ENCODE data around the gene KLHL33.

The KLHL33 gene

DNA sequence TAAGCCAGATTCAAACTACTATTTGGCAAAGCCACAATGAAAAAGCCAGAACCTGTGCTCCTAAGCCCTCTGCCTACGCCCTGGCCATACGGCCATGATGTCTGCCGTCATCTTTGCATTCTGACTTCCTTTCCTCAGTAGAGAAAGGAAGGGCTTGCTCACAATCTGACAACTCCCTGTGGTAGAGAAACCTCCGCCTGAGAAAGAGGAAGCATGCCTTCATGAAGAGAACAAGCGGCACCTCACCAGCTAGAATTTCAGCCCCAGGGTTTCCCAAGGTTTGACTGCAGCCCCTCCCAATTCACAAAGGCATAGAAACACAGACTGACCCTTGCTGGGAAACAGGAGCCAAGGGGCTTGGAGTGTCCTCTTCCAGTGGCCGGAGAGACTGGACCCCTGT, 48.4 kb downstream of the KLHL33 start:
- DNase-seq = peak in 1 of 3 donors; percentile 57
- Histone ChIP-seq H3K4me1 (ENCODE audit: control extremely low read depth in 1 of 4, control insufficient read depth in 4 of 4, insufficient read depth in 4 of 4, low read length in 3 of 4) (peaks cover 0 to 8% (median 0%) of the 10 kb centered on the region in 4 experiments), H3K4me3 (ENCODE audit: control insufficient read depth in 1 of 7, extremely low read depth in 1 of 7, insufficient read depth in 4 of 7, low read depth in 2 of 7, low read length in 6 of 7) (no peak overlapping the region), H3K9me3 (ENCODE audit: control extremely low read depth in 1 of 5, control insufficient read depth in 4 of 5, insufficient read depth in 2 of 5, low read depth in 1 of 5, low read length in 4 of 5) (no peaks in the 10 kb centered on the region), H3K36me3 (ENCODE audit: control insufficient read depth in 4 of 4, insufficient read depth in 4 of 4, low read length in 3 of 4) (peaks cover 48 to 95% (median 67%) of the 10 kb centered on the region in 4 experiments), H3K27ac (ENCODE audit: insufficient read depth in 1 of 2, low read depth in 1 of 2, low read length in 2 of 2, poor library complexity in 1 of 2, severe bottlenecking in 2 of 2) (no peak overlapping the region), H3K27me3 (replicated peaks in 2 of 5; ENCODE audit: control insufficient read depth in 4 of 5, insufficient read depth in 5 of 5, low read length in 4 of 5) (no peaks in the 10 kb centered on the region)
- 67% methylated on average over 5 of the region's 6 CpGs for WGBS (ENCODE audit: insufficient coverage)
- POLR2A ChIA-PET = no interaction called here
- CTCF ChIA-PET = interaction anchor here (0.5 to 1.3 kb wide), 2 partner anchors 16 to 60 kb away, joined by 3 to 5 read pairs; no protein-coding TSS in a partner anchor

- no peak for DNase-seq
- Histone ChIP-seq H3K36me3 (ENCODE audit: control insufficient read depth in 4 of 4, insufficient read depth in 4 of 4, low read length in 3 of 4) (peaks cover 42 to 95% (median 71%) of the 10 kb centered on the region in 4 experiments), H3K9me3 (ENCODE audit: control extremely low read depth in 1 of 5, control insufficient read depth in 4 of 5, insufficient read depth in 2 of 5, low read depth in 1 of 5, low read length in 4 of 5) (no peaks in the 10 kb centered on the region), H3K27ac (ENCODE audit: insufficient read depth in 1 of 2, low read depth in 1 of 2, low read length in 2 of 2, poor library complexity in 1 of 2, severe bottlenecking in 2 of 2) (no peak overlapping the region), H3K4me1 (ENCODE audit: control extremely low read depth in 1 of 4, control insufficient read depth in 4 of 4, insufficient read depth in 4 of 4, low read length in 3 of 4) (peaks cover 0 to 8% (median 0%) of the 10 kb centered on the region in 4 experiments), H3K27me3 (replicated peaks in 2 of 5; ENCODE audit: control insufficient read depth in 4 of 5, insufficient read depth in 5 of 5, low read length in 4 of 5) (no peaks in the 10 kb centered on the region), H3K4me3 (ENCODE audit: control insufficient read depth in 1 of 7, extremely low read depth in 1 of 7, insufficient read depth in 4 of 7, low read depth in 2 of 7, low read length in 6 of 7) (no peak overlapping the region)
- WGBS (ENCODE audit: insufficient coverage) = 96% methylated on average over 15 of the region's 17 CpGs
- CTCF ChIA-PET = no interaction called here
- POLR2A ChIA-PET = no interaction called here
Measured at GRCh38 chr14:20386276-20386855, 49.6 kb downstream of the KLHL33 start.

DNA sequence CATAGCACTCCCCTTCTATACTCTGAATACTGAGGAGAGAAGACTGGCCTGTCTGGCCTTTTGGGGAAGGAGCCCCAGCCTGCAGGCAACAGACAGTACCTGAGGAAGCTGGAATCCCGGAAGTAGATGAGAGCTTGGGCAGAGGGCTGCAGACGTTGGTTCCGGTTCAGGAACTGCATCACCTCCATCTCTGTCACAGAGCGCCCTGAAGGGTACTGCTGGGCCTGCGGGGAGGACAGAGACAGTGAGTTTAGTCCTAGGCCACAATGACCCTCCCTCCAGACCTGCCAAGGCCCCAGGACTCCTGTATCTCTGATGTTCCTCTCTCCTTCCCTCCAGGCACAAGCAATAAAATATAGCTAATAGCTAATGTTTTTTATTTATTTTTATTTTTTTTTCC, 51.1 kb downstream of the KLHL33 start:
- no peaks in the 10 kb centered on the region for H3K9me3 ChIP-seq (ENCODE audit: control extremely low read depth in 1 of 5, control insufficient read depth in 4 of 5, insufficient read depth in 2 of 5, low read depth in 1 of 5, low read length in 4 of 5)
- ChIA-PET CTCF (interaction anchor here (0.8 to 1.5 kb wide), 5 partner anchors 10 to 70 kb away, joined by 3 to 6 read pairs (median 3); partner anchors contain the start of genes APEX1 and OSGEP), POLR2A (no interaction called here)
- H3K36me3 ChIP-seq (ENCODE audit: control insufficient read depth in 4 of 4, insufficient read depth in 4 of 4, low read length in 3 of 4) = peaks cover 38 to 95% (median 70%) of the 10 kb centered on the region in 4 experiments
- no peak for DNase-seq
- H3K27ac ChIP-seq (ENCODE audit: insufficient read depth in 1 of 2, low read depth in 1 of 2, low read length in 2 of 2, poor library complexity in 1 of 2, severe bottlenecking in 2 of 2) = no peak overlapping the region
- H3K4me3 ChIP-seq (ENCODE audit: control insufficient read depth in 1 of 7, extremely low read depth in 1 of 7, insufficient read depth in 4 of 7, low read depth in 2 of 7, low read length in 6 of 7) = no peak overlapping the region
- no peaks in the 10 kb centered on the region for H3K27me3 ChIP-seq (replicated peaks in 2 of 5; ENCODE audit: control insufficient read depth in 4 of 5, insufficient read depth in 5 of 5, low read length in 4 of 5)
- H3K4me1 ChIP-seq (ENCODE audit: control extremely low read depth in 1 of 4, control insufficient read depth in 4 of 4, insufficient read depth in 4 of 4, low read length in 3 of 4) = peaks cover 0 to 8% (median 0%) of the 10 kb centered on the region in 4 experiments
- 100% methylated on average over 1 of the region's 5 CpGs for WGBS (ENCODE audit: insufficient coverage)

- WGBS (ENCODE audit: insufficient coverage) = 78% methylated on average over 6 of the region's 7 CpGs
- H3K36me3 ChIP-seq (ENCODE audit: control insufficient read depth in 4 of 4, insufficient read depth in 4 of 4, low read length in 3 of 4) = peaks cover 36 to 95% (median 70%) of the 10 kb centered on the region in 4 experiments
- H3K27ac ChIP-seq (ENCODE audit: insufficient read depth in 1 of 2, low read depth in 1 of 2, low read length in 2 of 2, poor library complexity in 1 of 2, severe bottlenecking in 2 of 2) = no peak overlapping the region
- CTCF ChIA-PET = interaction anchor here (0.9 to 1.5 kb wide), 5 partner anchors 23 to 224 kb away, joined by 3 to 6 read pairs (median 3); partner anchors contain the start of genes APEX1 and OSGEP
- H3K27me3 ChIP-seq (replicated peaks in 2 of 5; ENCODE audit: control insufficient read depth in 4 of 5, insufficient read depth in 5 of 5, low read length in 4 of 5) = no peaks in the 10 kb centered on the region
- POLR2A ChIA-PET = no interaction called here
- H3K9me3 ChIP-seq (ENCODE audit: control extremely low read depth in 1 of 5, control insufficient read depth in 4 of 5, insufficient read depth in 2 of 5, low read depth in 1 of 5, low read length in 4 of 5) = no peaks in the 10 kb centered on the region
- no peak for DNase-seq
- H3K4me1 ChIP-seq (ENCODE audit: control extremely low read depth in 1 of 4, control insufficient read depth in 4 of 4, insufficient read depth in 4 of 4, low read length in 3 of 4) = peaks cover 0 to 8% (median 0%) of the 10 kb centered on the region in 4 experiments
- no peak overlapping the region for H3K4me3 ChIP-seq (ENCODE audit: control insufficient read depth in 1 of 7, extremely low read depth in 1 of 7, insufficient read depth in 4 of 7, low read depth in 2 of 7, low read length in 6 of 7)
Measured at GRCh38 chr14:20384321-20384720, 51.6 kb downstream of the KLHL33 start.

DNA sequence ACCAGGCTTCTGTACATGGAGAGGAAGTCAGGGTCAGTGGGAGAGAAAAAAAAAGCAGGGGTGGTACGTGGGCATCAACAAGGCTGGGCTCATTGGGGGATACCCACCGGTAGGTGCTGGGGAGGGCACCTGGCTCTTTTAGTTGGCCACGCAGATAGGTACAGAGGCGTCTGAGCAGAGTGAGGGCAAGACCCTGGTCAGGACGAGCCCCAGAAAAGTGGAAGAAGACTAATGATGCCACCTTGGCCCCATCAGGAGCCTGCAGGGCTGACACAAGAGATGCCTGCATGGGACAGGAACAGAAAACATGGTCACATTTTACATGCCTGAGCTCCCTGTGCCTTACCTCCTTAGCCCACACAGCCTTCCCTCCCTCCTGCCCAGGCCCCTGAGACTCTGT, 52.3 kb downstream of the KLHL33 start:
- CTCF ChIA-PET = interaction anchor here (1.4 kb wide), 2 partner anchors 32 to 225 kb away, joined by 3 to 6 read pairs; no protein-coding TSS in a partner anchor
- POLR2A ChIA-PET = no interaction called here

DNA sequence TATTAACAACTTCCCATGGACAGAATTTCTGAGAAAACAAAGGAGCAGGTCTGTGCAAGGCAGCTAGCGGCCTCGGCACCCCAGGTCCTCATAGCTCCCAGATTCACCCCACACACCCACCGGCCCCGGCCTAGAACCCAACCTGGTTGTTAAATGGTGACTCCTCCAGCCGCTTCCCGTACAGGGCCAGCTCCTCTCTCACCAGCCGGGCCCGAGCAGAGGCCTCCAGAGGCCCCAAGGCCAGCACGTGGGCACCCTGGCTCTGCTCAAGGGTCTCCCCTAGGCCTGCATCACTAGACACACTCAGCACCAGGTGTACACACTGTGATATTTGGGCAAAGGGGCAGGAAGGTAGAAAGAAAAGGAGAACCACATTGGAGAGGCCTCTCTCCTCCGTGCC, 52.9 kb downstream of the KLHL33 start:
- Histone ChIP-seq H3K4me3 (ENCODE audit: control insufficient read depth in 1 of 7, extremely low read depth in 1 of 7, insufficient read depth in 4 of 7, low read depth in 2 of 7, low read length in 6 of 7) (no peak overlapping the region), H3K4me1 (ENCODE audit: control extremely low read depth in 1 of 4, control insufficient read depth in 4 of 4, insufficient read depth in 4 of 4, low read length in 3 of 4) (peaks cover 0 to 6% (median 0%) of the 10 kb centered on the region in 4 experiments), H3K36me3 (ENCODE audit: control insufficient read depth in 4 of 4, insufficient read depth in 4 of 4, low read length in 3 of 4) (peaks cover 30 to 97% (median 72%) of the 10 kb centered on the region in 4 experiments), H3K9me3 (ENCODE audit: control extremely low read depth in 1 of 5, control insufficient read depth in 4 of 5, insufficient read depth in 2 of 5, low read depth in 1 of 5, low read length in 4 of 5) (no peaks in the 10 kb centered on the region), H3K27me3 (replicated peaks in 2 of 5; ENCODE audit: control insufficient read depth in 4 of 5, insufficient read depth in 5 of 5, low read length in 4 of 5) (no peaks in the 10 kb centered on the region), H3K27ac (ENCODE audit: insufficient read depth in 1 of 2, low read depth in 1 of 2, low read length in 2 of 2, poor library complexity in 1 of 2, severe bottlenecking in 2 of 2) (no peak overlapping the region)
- CTCF ChIA-PET = interaction anchor here (0.6 to 1.4 kb wide), 3 partner anchors 56 to 225 kb away, joined by 3 read pairs; no protein-coding TSS in a partner anchor
- DNase-seq = no peak
- POLR2A ChIA-PET = no interaction called here
- no CpG with 5 or more reads among the region's 10 CpGs for WGBS (ENCODE audit: insufficient coverage)

More for the DNA sequence above, 52.3 kb downstream of the KLHL33 start:
- Histone ChIP-seq H3K27ac (ENCODE audit: insufficient read depth in 1 of 2, low read depth in 1 of 2, low read length in 2 of 2, poor library complexity in 1 of 2, severe bottlenecking in 2 of 2) (no peak overlapping the region), H3K27me3 (replicated peaks in 2 of 5; ENCODE audit: control insufficient read depth in 4 of 5, insufficient read depth in 5 of 5, low read length in 4 of 5) (no peaks in the 10 kb centered on the region), H3K4me3 (ENCODE audit: control insufficient read depth in 1 of 7, extremely low read depth in 1 of 7, insufficient read depth in 4 of 7, low read depth in 2 of 7, low read length in 6 of 7) (no peak overlapping the region), H3K4me1 (ENCODE audit: control extremely low read depth in 1 of 4, control insufficient read depth in 4 of 4, insufficient read depth in 4 of 4, low read length in 3 of 4) (peaks cover 0 to 8% (median 0%) of the 10 kb centered on the region in 4 experiments), H3K9me3 (ENCODE audit: control extremely low read depth in 1 of 5, control insufficient read depth in 4 of 5, insufficient read depth in 2 of 5, low read depth in 1 of 5, low read length in 4 of 5) (no peaks in the 10 kb centered on the region), H3K36me3 (ENCODE audit: control insufficient read depth in 4 of 4, insufficient read depth in 4 of 4, low read length in 3 of 4) (peaks cover 35 to 97% (median 72%) of the 10 kb centered on the region in 4 experiments)
- 95% methylated on average over 5 of the region's 5 CpGs for WGBS (ENCODE audit: insufficient coverage)
- no peak for DNase-seq

- Histone ChIP-seq H3K4me3 (ENCODE audit: control insufficient read depth in 1 of 7, extremely low read depth in 1 of 7, insufficient read depth in 4 of 7, low read depth in 2 of 7, low read length in 6 of 7) (no peak overlapping the region), H3K4me1 (ENCODE audit: control extremely low read depth in 1 of 4, control insufficient read depth in 4 of 4, insufficient read depth in 4 of 4, low read length in 3 of 4) (peaks cover 0 to 1% (median 0%) of the 10 kb centered on the region in 4 experiments), H3K27me3 (replicated peaks in 2 of 5; ENCODE audit: control insufficient read depth in 4 of 5, insufficient read depth in 5 of 5, low read length in 4 of 5) (no peaks in the 10 kb centered on the region), H3K36me3 (ENCODE audit: control insufficient read depth in 4 of 4, insufficient read depth in 4 of 4, low read length in 3 of 4) (peaks cover 29 to 97% (median 71%) of the 10 kb centered on the region in 4 experiments), H3K27ac (ENCODE audit: insufficient read depth in 1 of 2, low read depth in 1 of 2, low read length in 2 of 2, poor library complexity in 1 of 2, severe bottlenecking in 2 of 2) (no peak overlapping the region), H3K9me3 (ENCODE audit: control extremely low read depth in 1 of 5, control insufficient read depth in 4 of 5, insufficient read depth in 2 of 5, low read depth in 1 of 5, low read length in 4 of 5) (no peaks in the 10 kb centered on the region)
- CTCF ChIA-PET = interaction anchor here (0.6 to 1.1 kb wide), 3 partner anchors 31 to 223 kb away, joined by 3 read pairs; no protein-coding TSS in a partner anchor
- 100% methylated on average over 8 of the region's 12 CpGs for WGBS (ENCODE audit: insufficient coverage)
- DNase-seq = no peak
- POLR2A ChIA-PET = no interaction called here
Measured at GRCh38 chr14:20382526-20382925, 53.4 kb downstream of the KLHL33 start.
